Lung (tissue), 12 donors: Measurements from ENCODE around the gene INPP5E. TPM values are rescaled to one million over a fixed set of nuclear protein-coding genes. Genes with fewer than 3 reads are reported as not detected.

Experiments used
- ATAC-seq: fragments of 200-7000 bp; cut with Tn5 transposase; one replicate; pipeline ENCODE4 v1.9.1; 2020; ENCODE audit warnings: moderate number of reproducible peaks; ENCODE audit not compliant: insufficient read depth, low FRiP score
- DNase-seq, 3 donors: peaks; one replicate each; pipeline ENCODE4 v3.0.0-alpha.2; 2013 to 2017
- H3K27ac ChIP-seq, 2 donors: one replicate each; pipeline ENCODE4 v1.5.1; 2013; ENCODE audit warnings: mild to moderate bottlenecking in 2 of 2, moderate library complexity in 2 of 2, control low read depth in 1 of 2, inconsistent platforms in 1 of 2, low read depth in 1 of 2, low read length in 1 of 2
- H3K27me3 ChIP-seq, 3 donors: one replicate each; pipeline ENCODE4 v1.5.1; 2013; ENCODE audit warnings: low read length in 2 of 3; ENCODE audit not compliant: control insufficient read depth in 3 of 3, insufficient read depth in 3 of 3
- H3K36me3 ChIP-seq, 4 donors: one replicate each; pipeline ENCODE4 v1.5.1; 2013; ENCODE audit warnings: low read length in 4 of 4, mild to moderate bottlenecking in 1 of 4, moderate library complexity in 1 of 4; ENCODE audit not compliant: control insufficient read depth in 4 of 4, insufficient read depth in 4 of 4
- H3K4me1 ChIP-seq, 5 donors: one replicate each; pipeline ENCODE4 v1.5.1; 2013; ENCODE audit warnings: low read length in 5 of 5, mild to moderate bottlenecking in 2 of 5, moderate library complexity in 1 of 5; ENCODE audit not compliant: control insufficient read depth in 5 of 5, insufficient read depth in 5 of 5
- H3K4me3 ChIP-seq: one replicate; pipeline ENCODE4 v1.5.1; 2013; ENCODE audit warnings: mild to moderate bottlenecking, control low read depth, moderate library complexity
- H3K9ac ChIP-seq, 2 donors: one replicate each; pipeline ENCODE4 v1.5.1; 2013; ENCODE audit warnings: low read length in 2 of 2, control low read depth in 1 of 2; ENCODE audit not compliant: insufficient read depth in 1 of 2
- H3K9me3 ChIP-seq, 4 donors: one replicate each; pipeline ENCODE4 v1.5.1; 2013; ENCODE audit warnings: low read length in 3 of 4, mild to moderate bottlenecking in 1 of 4, moderate library complexity in 1 of 4; ENCODE audit not compliant: control insufficient read depth in 4 of 4, insufficient read depth in 3 of 4
- CTCF ChIP-seq: IDR thresholded peaks from 2 replicates; pipeline ENCODE4 v1.5.1; 2012; ENCODE audit warnings: mild to moderate bottlenecking; ENCODE audit errors: control extremely low read depth, extremely low read depth
- whole genome bisulfite sequencing, 2 donors: extraction: QIAGEN DNeasy Blood & Tissue Kit; methylation state at CpG; one replicate each; pipeline ENCODE4 v1.1.7; 2013; 5-methylcytosine and 5-hydroxymethylcytosine counted together
- polyA plus RNA-seq, 2 donors: library from polyadenylated mRNA; stranded (reverse); fragments of 200-250 nt; gene quantifications; one replicate each; pipeline ENCODE4 v1.2.1, GENCODE V29; 2013
- total RNA-seq, 2 donors: library from RNA; depleted of rRNA in 1 of 2; stranded (reverse); fragments of >200 nt in 1 of 2; gene quantifications; one replicate each; pipeline ENCODE4 v1.2.1, GENCODE V29; 2014 to 2021
- donor health status: control.
- donor health status: control.
- donor health status: Bipolar disorder and iron deficiency.
- donor health status: healthy.
- donor health status: DM: yes; HTN: yes; CAD: no.

Gene INPP5E
- total and polyA plus RNA-seq, 4 donors, result 7.2 to 18.4 (median 8.6) TPM

- H3K4me1 ChIP-seq, result peaks cover 4 to 13% (median 11%) of the 10 kb centered on the region in 5 donors
- WGBS, 2 donors, result 91 to 95% methylated on average over 31 to 36 of the region's 36 CpGs
- H3K9ac ChIP-seq, result no peak overlapping the region
- H3K27ac ChIP-seq, result no peak overlapping the region
- H3K27me3 ChIP-seq, result no peaks in the 10 kb centered on the region
- DNase-seq, result no peak
- H3K4me3 ChIP-seq, result no peak overlapping the region
- ATAC-seq, result no peak
- no peak for TF ChIP-seq CTCF
- no peaks in the 10 kb centered on the region for H3K9me3 ChIP-seq
- H3K36me3 ChIP-seq, result peaks cover 0 to 41% (median 10%) of the 10 kb centered on the region in 4 donors
These were observed 6.5 kb downstream of the INPP5E start for GRCh38 chr9:136433043-136433715.

GRCh38 chr9:136432591-136432990, 7.1 kb downstream of the INPP5E start:
- DNase-seq (no peak), ATAC-seq (no peak)
- Histone ChIP-seq H3K4me3 (no peak overlapping the region), H3K27me3 (no peaks in the 10 kb centered on the region), H3K27ac (no peak overlapping the region), H3K9ac (no peak overlapping the region), H3K4me1 (peaks cover 2 to 8% (median 7%) of the 10 kb centered on the region in 5 donors), H3K9me3 (no peaks in the 10 kb centered on the region), H3K36me3 (peaks cover 0 to 41% (median 8%) of the 10 kb centered on the region in 4 donors)
- no peak for TF ChIP-seq CTCF
- WGBS, 2 donors, result 90 to 95% methylated on average over 26 of the region's 26 CpGs

DNA sequence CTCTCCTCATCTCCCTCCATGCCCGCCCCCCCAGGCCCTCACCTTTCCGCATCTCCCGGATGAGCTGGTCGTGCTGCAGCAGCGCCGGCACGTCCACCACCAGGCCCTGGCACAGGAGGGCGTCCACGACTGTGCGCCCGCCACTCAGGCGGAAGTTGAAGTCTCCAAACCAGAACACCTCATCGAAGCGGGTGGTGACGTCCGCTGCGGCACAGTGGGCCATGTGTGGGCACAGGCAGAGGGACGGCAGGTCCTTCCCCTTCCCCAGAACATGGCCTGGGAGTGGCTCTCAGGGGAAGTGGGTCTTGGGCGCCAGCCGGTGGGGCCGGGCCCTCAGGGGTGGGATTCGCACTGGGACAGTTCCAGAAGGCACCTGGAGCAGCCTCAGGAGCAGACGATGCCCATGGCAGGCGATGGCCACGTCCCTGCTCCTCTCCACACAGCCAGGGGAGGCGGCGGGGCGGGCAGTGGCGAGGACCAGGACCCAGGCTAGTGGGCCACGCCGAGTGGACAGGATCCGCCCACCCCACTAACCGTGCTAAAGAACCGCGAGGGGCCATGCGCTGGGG, 7.8 kb downstream of the INPP5E start:
- Histone ChIP-seq H3K4me3 (no peak overlapping the region), H3K27ac (no peak overlapping the region), H3K9ac (no peak overlapping the region), H3K36me3 (peaks cover 0 to 41% (median 4%) of the 10 kb centered on the region in 4 donors), H3K9me3 (no peaks in the 10 kb centered on the region), H3K27me3 (no peaks in the 10 kb centered on the region), H3K4me1 (peaks cover 0 to 1% (median under 1%) of the 10 kb centered on the region in 5 donors)
- no peak for ATAC-seq
- 94 to 95% methylated on average over 32 to 36 of the region's 36 CpGs for WGBS, 2 donors
- no peak for TF ChIP-seq CTCF
- DNase-seq, result no peak
